Ovary (tissue), 9 donors: ENCODE data around the gene AFAP1L2. TPM values are rescaled to one million over a fixed set of nuclear protein-coding genes. Genes with fewer than 3 reads are reported as not detected.

Source experiments
- DNase-seq, 5 donors: peaks; one replicate each; pipeline ENCODE4 v3.0.0-alpha.2; 2019 to 2020
- H3K27ac ChIP-seq, 2 donors: fragments of 200-600 bp; one replicate each; pipeline versions ENCODE4 v1.5.1 to v1.8.0; 2019 to 2022
- H3K27me3 ChIP-seq: fragments of 200-600 bp; one replicate; pipeline ENCODE4 v1.8.0; 2022
- H3K36me3 ChIP-seq: fragments of 200-600 bp; sonication (generic); one replicate; pipeline ENCODE4 v1.5.1; 2019
- H3K4me1 ChIP-seq: one replicate; pipeline ENCODE4 v1.8.1; 2013; ENCODE audit warnings: mild to moderate bottlenecking, moderate library complexity; ENCODE audit not compliant: insufficient read depth
- H3K4me3 ChIP-seq: fragments of 200-600 bp; sonication (generic); one replicate; pipeline ENCODE4 v1.5.1; 2017
- H3K9me3 ChIP-seq, 2 donors: fragments of 200-600 bp in 1 of 2; sonication (generic) in 1 of 2; one replicate each; pipeline versions ENCODE4 v1.5.1 to v1.8.1; 2013 to 2019; ENCODE audit warnings: mild to moderate bottlenecking in 1 of 2, moderate library complexity in 1 of 2
- CTCF ChIP-seq, 3 donors: fragments of 450-650 bp in 2 of 3; fragments of 200-600 bp in 1 of 3; IDR thresholded peaks; one replicate each; pipeline versions ENCODE4 v1.5.1 to v1.8.0; 2016 to 2022; ENCODE audit warnings: antibody characterized with exemption in 3 of 3, mild to moderate bottlenecking in 1 of 3
- EP300 ChIP-seq: sonication (generic); formaldehyde crosslinking; IDR thresholded peaks from one replicate; pipeline ENCODE4 v1.6.1; 2017; ENCODE audit warnings: antibody characterized with exemption
- POLR2A ChIP-seq: fragments of 450-650 bp; IDR thresholded peaks from one replicate; pipeline ENCODE4 v1.6.1; 2017; ENCODE audit warnings: antibody characterized with exemption, mild to moderate bottlenecking, moderate library complexity
- WGBS, 3 donors: extraction: QIAGEN DNeasy Blood & Tissue Kit in 1 of 3; methylation state at CpG; one replicate each; pipeline versions ENCODE4 v1.1.5 to v1.1.7; 2013 to 2017; 5-methylcytosine and 5-hydroxymethylcytosine counted together
- intact Hi-C, 4 donors: fragments of 100-400 bp; cut with DNase I; formaldehyde crosslinking; loops; one replicate each; pipeline versions ENCODE4 v1.11.0 to v1.15.1; 2022 to 2023
- polyA plus RNA-seq, 2 donors: library from polyadenylated mRNA; stranded (reverse); fragments of 200-250 nt in 1 of 2; fragments of 350-450 nt in 1 of 2; fragmentation: Illumina TruSeq in 1 of 2; extraction: RNeasy Lipid Tissue Mini Kit (QIAGEN cat#74804) in 1 of 2; gene quantifications; one replicate each; pipeline ENCODE4 v1.2.3, GENCODE V29; 2013 to 2014
- total RNA-seq, 7 donors: library from RNA; depleted of rRNA in 2 of 7; stranded (reverse); fragments of >200 nt in 2 of 7; fragmentation: NEBNext Ultra II Directional in 3 of 7; extraction: Animal tissue kit (Norgen Biotek cat#: 25700) in 3 of 7; gene quantifications; one replicate each; pipeline versions ENCODE4 v1.1.0 to v1.2.4, GENCODE V29; 2016 to 2023
- donor health status: DM: no; HTN: no; CAD: no; lungs with moderate emphysema.
- donor health status: DM: no; HTN: no; CAD: no.
- donor health status: Bipolar disorder and iron deficiency.
- donor health status: DM: yes; HTN: yes; CAD: no.
- donor health status: DM: no; HTN: no; CAD: no.
- donor health status: DM: yes; HTN: yes; CAD: no.

The AFAP1L2 gene
- total and polyA plus RNA-seq, 9 donors, result 9.8 to 53.7 (median 23.3) TPM

GRCh38 chr10:114388275-114388674, 16.0 kb downstream of the AFAP1L2 start:
- no peak for DNase-seq
- H3K4me3 ChIP-seq, result no peak overlapping the region
- no peaks in the 10 kb centered on the region for H3K9me3 ChIP-seq
- H3K36me3 ChIP-seq, result no peaks in the 10 kb centered on the region
- WGBS, 3 donors, result 58 to 63% (median 61%) methylated on average over 3 of the region's 3 CpGs
- H3K4me1 ChIP-seq, result peaks cover 19% of the 10 kb centered on the region
- H3K27me3 ChIP-seq, result no peaks in the 10 kb centered on the region
- no peak overlapping the region for H3K27ac ChIP-seq
- intact Hi-C loops, result no loop called here
- TF ChIP-seq CTCF (IDR thresholded peaks at IDR 0.05) (no peak), EP300 (no peak), POLR2A (no peak)

GRCh38 chr10:114387784-114388183, 16.5 kb downstream of the AFAP1L2 start:
- Histone ChIP-seq H3K4me1 (peaks cover 16% of the 10 kb centered on the region), H3K27me3 (no peaks in the 10 kb centered on the region), H3K9me3 (no peaks in the 10 kb centered on the region), H3K27ac (no peak overlapping the region), H3K36me3 (no peaks in the 10 kb centered on the region), H3K4me3 (no peak overlapping the region)
- DNase-seq, result no peak
- TF ChIP-seq EP300 (no peak), CTCF (IDR thresholded peaks at IDR 0.05) (no peak), POLR2A (no peak)
- intact Hi-C loops, result no loop called here
- WGBS, 3 donors, result 86 to 91% (median 89%) methylated on average over 4 of the region's 4 CpGs

DNA sequence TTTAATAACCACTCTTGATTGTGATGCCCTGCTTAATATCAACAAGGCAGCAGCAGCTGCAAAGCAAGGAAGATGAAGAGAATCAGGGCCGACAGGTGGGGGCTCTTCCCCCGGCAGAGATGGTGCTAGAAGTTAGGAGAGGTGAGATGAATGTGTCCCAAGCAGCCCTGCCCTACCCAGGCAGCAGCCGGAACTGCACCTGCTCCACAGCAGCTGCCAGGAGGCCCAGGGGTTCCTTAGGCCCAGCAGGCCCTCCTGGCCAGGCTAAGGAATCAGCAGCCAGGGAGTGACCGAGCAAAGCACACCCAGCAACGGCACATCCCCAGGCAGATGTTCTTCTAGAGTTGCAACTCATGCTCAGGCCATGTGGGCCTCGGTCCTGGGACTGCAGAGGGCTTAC, 17.9 kb downstream of the AFAP1L2 start:
- no peak overlapping the region for H3K4me3 ChIP-seq
- H3K36me3 ChIP-seq, result no peaks in the 10 kb centered on the region
- no peaks in the 10 kb centered on the region for H3K9me3 ChIP-seq
- H3K4me1 ChIP-seq, result peaks cover 12% of the 10 kb centered on the region
- DNase-seq, result no peak
- WGBS, 3 donors, result 82 to 90% (median 86%) methylated on average over 5 to 6 of the region's 6 CpGs
- intact Hi-C loops, result no loop called here
- H3K27me3 ChIP-seq, result no peaks in the 10 kb centered on the region
- TF ChIP-seq POLR2A (no peak), CTCF (IDR thresholded peaks at IDR 0.05) (no peak), EP300 (no peak)
- no peak overlapping the region for H3K27ac ChIP-seq

DNA sequence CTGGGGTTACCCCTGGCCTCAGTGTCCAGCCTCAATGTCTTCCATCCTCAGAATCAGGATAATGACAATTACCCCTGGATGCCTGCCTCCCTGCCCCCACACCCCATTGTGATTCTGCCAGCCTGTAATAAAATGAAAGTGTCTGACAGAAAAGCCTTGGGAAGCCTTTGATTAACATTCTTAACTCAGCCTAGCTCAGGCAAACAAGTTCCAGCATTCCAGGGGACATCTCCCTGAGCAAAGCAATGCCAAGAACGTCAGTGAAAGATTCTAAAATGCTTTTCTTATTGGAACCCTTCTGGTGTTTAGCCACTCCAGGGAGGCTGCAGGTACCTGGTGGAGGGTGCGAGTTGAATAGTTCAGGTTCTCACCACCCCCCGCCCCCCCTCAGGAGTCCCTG, 18.7 kb downstream of the AFAP1L2 start:
- Histone ChIP-seq H3K9me3 (no peaks in the 10 kb centered on the region), H3K4me3 (no peak overlapping the region), H3K27me3 (no peaks in the 10 kb centered on the region), H3K27ac (no peak overlapping the region), H3K4me1 (peaks cover 12% of the 10 kb centered on the region), H3K36me3 (no peaks in the 10 kb centered on the region)
- intact Hi-C loops, result no loop called here
- TF ChIP-seq POLR2A (no peak), CTCF (IDR thresholded peaks at IDR 0.05) (no peak), EP300 (no peak)
- WGBS, 3 donors, result 44 to 65% (median 56%) methylated on average over 3 of the region's 3 CpGs
- DNase-seq, result no peak

GRCh38 chr10:114384601-114385000, 19.7 kb downstream of the AFAP1L2 start:
- Histone ChIP-seq H3K4me1 (peaks cover 16% of the 10 kb centered on the region), H3K9me3 (no peaks in the 10 kb centered on the region), H3K27ac (no peak overlapping the region), H3K4me3 (no peak overlapping the region), H3K27me3 (no peaks in the 10 kb centered on the region), H3K36me3 (no peaks in the 10 kb centered on the region)
- DNase-seq, result no peak
- intact Hi-C loops, result no loop called here
- 84 to 97% (median 93%) methylated on average over 5 of the region's 5 CpGs for whole genome bisulfite sequencing, 3 donors
- TF ChIP-seq CTCF (IDR thresholded peaks at IDR 0.05) (no peak), POLR2A (no peak), EP300 (no peak)
